ENCODE results near the gene RPP14.

- TF ChIP-seq CTCF (conservative IDR thresholded peaks at IDR 0.05; ENCODE audit: low read depth, low read length) (peak; percentile 77), EZH2phosphoT487 (IDR thresholded peaks at IDR 0.05; ENCODE audit: borderline replicate concordance, low read length) (no peak), EZH2 (IDR thresholded peaks at IDR 0.05; ENCODE audit: low read length, unreplicated experiment) (no peak)
Measured at GRCh38 chr3:58307639-58308215, 1.7 kb downstream of the RPP14 start.

Data from PC-3 (cell line).